NCI-H2196 (cell line): Measurements from ENCODE around the gene ARF1.
A peak's percentile ranks its signal among the peaks of the same experiment; 100 is the strongest.

ENCODE experiments used
- DNase-seq: peaks from one replicate; lab custom pipeline; 2025; ENCODE audit not compliant: unreplicated experiment; lab: John Stamatoyannopoulos, UW

ARF1 gene

GRCh38 chr1:228084797-228085196 lies 2.3 kb downstream of the ARF1 start:
- DNase-seq, result no peak

- peak; percentile 15 for DNase-seq
Measured at GRCh38 chr1:228085287-228085951, 2.9 kb downstream of the ARF1 start.

- DNase-seq, result no peak
Measured at GRCh38 chr1:228087771-228088251, 5.3 kb downstream of the ARF1 start.

GRCh38 chr1:228088586-228089498 lies 6.3 kb downstream of the ARF1 start:
- DNase-seq, result no peak

GRCh38 chr1:228089519-228090380 lies 7.2 kb downstream of the ARF1 start:
- DNase-seq, result no peak

GRCh38 chr1:228090613-228091081 lies 8.1 kb downstream of the ARF1 start:
- DNase-seq, result no peak

GRCh38 chr1:228091084-228091483 lies 8.6 kb downstream of the ARF1 start:
- no peak for DNase-seq

- no peak for DNase-seq
Measured at GRCh38 chr1:228092342-228093049, 10.0 kb downstream of the ARF1 start.

- no peak for DNase-seq
Measured at GRCh38 chr1:228093050-228093906, 10.8 kb downstream of the ARF1 start.

GRCh38 chr1:228094432-228095016 lies 12.0 kb downstream of the ARF1 start:
- DNase-seq, result no peak

- no peak for DNase-seq
Measured at GRCh38 chr1:228095161-228095560, 12.7 kb downstream of the ARF1 start.

GRCh38 chr1:228095938-228096337 lies 13.4 kb downstream of the ARF1 start:
- DNase-seq, result no peak

- DNase-seq, result no peak
Measured at GRCh38 chr1:228096416-228097332, 14.2 kb downstream of the ARF1 start.

GRCh38 chr1:228097333-228098081 lies 15.0 kb downstream of the ARF1 start:
- no peak for DNase-seq

- no peak for DNase-seq
Measured at GRCh38 chr1:228098323-228098931, 15.9 kb downstream of the ARF1 start.

- DNase-seq, result no peak
Measured at GRCh38 chr1:228099331-228099732, 16.8 kb downstream of the ARF1 start.
